Spleen (tissue), 11 donors: ENCODE data around the gene C11orf91. TPM values are rescaled to one million over a fixed set of nuclear protein-coding genes. Genes with fewer than 3 reads are reported as not detected.

Source experiments
- DNase-seq: peaks from one replicate; pipeline ENCODE4 v3.0.0-alpha.2; 2020
- H3K27ac ChIP-seq, 8 donors: fragments of 200-600 bp; sonication (generic) in 7 of 8; 1 replicate in 4 of 8; 2 replicates in 4 of 8; pipeline versions ENCODE4 v1.5.0 to v1.8.0; 2016 to 2021; ENCODE audit warnings: inconsistent platforms in 4 of 8, mild to moderate bottlenecking in 4 of 8, moderate library complexity in 1 of 8
- H3K27me3 ChIP-seq, 7 donors: fragments of 200-600 bp; sonication (generic) in 6 of 7; replicated peaks in 1 of 7; 1 replicate in 4 of 7; 2 replicates in 3 of 7; pipeline versions ENCODE4 v1.5.0 to v1.8.0; 2016 to 2021; ENCODE audit warnings: inconsistent platforms in 3 of 7, mild to moderate bottlenecking in 1 of 7
- H3K36me3 ChIP-seq, 6 donors: fragments of 200-600 bp; sonication (generic) in 5 of 6; 1 replicate in 4 of 6; 2 replicates in 2 of 6; pipeline versions ENCODE4 v1.5.0 to v1.8.0; 2016 to 2021; ENCODE audit warnings: inconsistent platforms in 2 of 6
- H3K4me1 ChIP-seq, 6 donors: fragments of 200-600 bp; sonication (generic) in 5 of 6; 1 replicate in 3 of 6; 2 replicates in 3 of 6; pipeline versions ENCODE4 v1.5.0 to v1.8.0; 2016 to 2021; ENCODE audit warnings: inconsistent platforms in 3 of 6
- H3K4me3 ChIP-seq, 8 donors: fragments of 200-600 bp; sonication (generic) in 7 of 8; 1 replicate in 4 of 8; 2 replicates in 4 of 8; pipeline versions ENCODE4 v1.5.0 to v1.8.0; 2016 to 2021; ENCODE audit warnings: inconsistent platforms in 4 of 8, mild to moderate bottlenecking in 4 of 8, moderate library complexity in 2 of 8
- H3K9me3 ChIP-seq, 8 donors: fragments of 200-600 bp; sonication (generic) in 7 of 8; 1 replicate in 4 of 8; 2 replicates in 4 of 8; pipeline versions ENCODE4 v1.5.0 to v1.8.0; 2016 to 2021; ENCODE audit warnings: inconsistent platforms in 4 of 8
- POLR2A ChIP-seq, 3 donors: fragments of 450-650 bp; IDR thresholded peaks; one replicate each; pipeline ENCODE4 v1.5.1; 2017; ENCODE audit warnings: antibody characterized with exemption in 3 of 3, mild to moderate bottlenecking in 1 of 3
- POLR2AphosphoS5 ChIP-seq, 3 donors: sonication (generic); formaldehyde crosslinking; IDR thresholded peaks; one replicate each; pipeline ENCODE4 v1.5.1; 2017; ENCODE audit warnings: antibody characterized with exemption in 3 of 3
- WGBS, 5 donors: extraction: QIAGEN DNeasy Blood & Tissue Kit in 3 of 5; methylation state at CpG; one replicate each; pipeline versions ENCODE4 v1.1.5 to v1.1.7; 2013 to 2018; 5-methylcytosine and 5-hydroxymethylcytosine counted together
- intact Hi-C: fragments of 100-400 bp; cut with DNase I; formaldehyde crosslinking; loops from one replicate; pipeline ENCODE4 v1.15.0; 2023; ENCODE audit warnings: low total_unique reads
- polyA plus RNA-seq, 3 donors: library from polyadenylated mRNA; stranded (reverse); fragments of 200-250 nt; gene quantifications; one replicate each; pipeline ENCODE4 v1.2.1, GENCODE V29; 2013
- total RNA-seq, 7 donors: library from RNA; depleted of rRNA in 3 of 7; stranded (reverse); fragments of >200 nt in 3 of 7; fragmentation: NEBNext Ultra II Directional in 4 of 7; extraction: Animal tissue kit (Norgen Biotek cat#: 25700) in 4 of 7; gene quantifications; one replicate each; pipeline versions ENCODE4 v1.1.0 to v1.2.1, GENCODE V29; 2016 to 2021
- TF ChIP-seq, protein P1 (sequence below), 11 experiments: fragments of 200-600 bp in 7 of 11; fragments of 450-650 bp in 4 of 11; sonication (generic) in 4 of 11; IDR thresholded peaks in 8 of 11; conservative IDR thresholded peaks in 3 of 11; 1 replicate in 7 of 11; 2 replicates in 4 of 11; pipeline versions ENCODE4 v1.4.0 to v1.8.0; 2016 to 2021; ENCODE audit warnings: antibody characterized with exemption in 11 of 11, inconsistent platforms in 4 of 11, mild to moderate bottlenecking in 1 of 11
- donor health status: healthy with polysubstance abuse.
- donor health status: DM: no; HTN: no; CAD: no; lungs with moderate emphysema.
- donor health status: DM: no; HTN: no; CAD: no.
- donor health status: Bipolar disorder and iron deficiency.
- donor health status: healthy.
- donor health status: DM: no; HTN: no; CAD: no.
- donor health status: DM: yes; HTN: yes; CAD: no.

Gene C11orf91
- total and polyA plus RNA-seq, 10 donors = 0.85 TPM; not detected in 9

DNA sequence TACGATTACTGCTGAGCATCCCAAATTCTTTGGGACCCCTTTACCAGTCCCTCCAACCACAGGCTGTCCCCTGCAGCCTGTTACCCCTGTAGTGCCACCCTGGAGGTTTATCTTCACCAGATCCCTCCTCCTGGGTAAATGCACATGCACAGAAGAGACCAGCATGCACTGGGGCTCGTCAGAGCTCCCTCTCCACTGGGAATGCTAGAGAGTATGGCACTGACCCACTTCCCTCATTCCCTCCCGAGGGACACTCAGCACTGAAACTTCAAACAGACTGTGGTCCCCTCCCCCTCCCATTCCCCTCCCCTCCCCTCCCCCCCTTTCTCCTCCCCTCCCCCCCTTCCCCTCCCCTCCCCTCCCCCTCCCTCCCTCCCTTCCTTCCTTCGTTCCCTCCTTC, 49.1 kb downstream of the C11orf91 start:
- no peaks in the 10 kb centered on the region for H3K36me3 ChIP-seq
- WGBS, 5 donors = 51 to 65% (median 58%) methylated on average over 3 to 4 of the region's 4 CpGs
- intact Hi-C loops = no loop called here

DNA sequence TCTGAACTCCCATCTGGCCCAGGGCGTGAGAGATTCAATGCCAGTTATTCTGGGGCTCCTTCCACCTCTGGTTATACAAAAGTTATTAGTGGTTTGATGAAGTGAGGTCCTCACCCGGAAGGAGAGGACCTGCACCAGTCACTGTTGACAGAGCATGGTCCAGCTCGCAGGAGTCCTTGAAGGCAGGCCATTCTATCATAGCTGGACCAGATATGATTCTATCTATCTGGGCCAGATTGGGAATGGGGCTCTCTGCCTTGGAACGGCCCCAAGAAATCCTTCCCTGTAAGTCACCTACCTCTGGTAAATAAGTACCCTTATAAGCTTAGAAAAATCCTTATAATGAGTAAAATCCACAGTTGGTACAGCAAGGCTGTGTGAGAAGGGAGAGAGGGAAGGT, 50.7 kb downstream of the C11orf91 start:
- Histone ChIP-seq H3K4me3 (no peak overlapping the region), H3K36me3 (no peaks in the 10 kb centered on the region), H3K4me1 (no peaks in the 10 kb centered on the region), H3K27me3 (peaks cover 0 to 9% (median 0%) of the 10 kb centered on the region in 7 donors), H3K27ac (no peak overlapping the region), H3K9me3 (no peaks in the 10 kb centered on the region)
- no peak for TF ChIP-seq POLR2AphosphoS5 (IDR thresholded peaks at IDR 0.05)
- TF ChIP-seq, protein P1, sequence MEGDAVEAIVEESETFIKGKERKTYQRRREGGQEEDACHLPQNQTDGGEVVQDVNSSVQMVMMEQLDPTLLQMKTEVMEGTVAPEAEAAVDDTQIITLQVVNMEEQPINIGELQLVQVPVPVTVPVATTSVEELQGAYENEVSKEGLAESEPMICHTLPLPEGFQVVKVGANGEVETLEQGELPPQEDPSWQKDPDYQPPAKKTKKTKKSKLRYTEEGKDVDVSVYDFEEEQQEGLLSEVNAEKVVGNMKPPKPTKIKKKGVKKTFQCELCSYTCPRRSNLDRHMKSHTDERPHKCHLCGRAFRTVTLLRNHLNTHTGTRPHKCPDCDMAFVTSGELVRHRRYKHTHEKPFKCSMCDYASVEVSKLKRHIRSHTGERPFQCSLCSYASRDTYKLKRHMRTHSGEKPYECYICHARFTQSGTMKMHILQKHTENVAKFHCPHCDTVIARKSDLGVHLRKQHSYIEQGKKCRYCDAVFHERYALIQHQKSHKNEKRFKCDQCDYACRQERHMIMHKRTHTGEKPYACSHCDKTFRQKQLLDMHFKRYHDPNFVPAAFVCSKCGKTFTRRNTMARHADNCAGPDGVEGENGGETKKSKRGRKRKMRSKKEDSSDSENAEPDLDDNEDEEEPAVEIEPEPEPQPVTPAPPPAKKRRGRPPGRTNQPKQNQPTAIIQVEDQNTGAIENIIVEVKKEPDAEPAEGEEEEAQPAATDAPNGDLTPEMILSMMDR (IDR thresholded peaks at IDR 0.05 in 8 of 11, conservative IDR thresholded peaks at IDR 0.05 in 3 of 11) = no peak
- 82 to 89% (median 85%) methylated on average over 4 of the region's 4 CpGs for WGBS, 5 donors
- no peak for DNase-seq
- intact Hi-C loops = no loop called here

More for the DNA sequence above, 49.1 kb downstream of the C11orf91 start:
- H3K4me3 ChIP-seq = no peak overlapping the region
- DNase-seq = no peak
- peaks cover 0 to 9% (median 0%) of the 10 kb centered on the region in 7 donors for H3K27me3 ChIP-seq
- no peak overlapping the region for H3K27ac ChIP-seq
- H3K9me3 ChIP-seq = no peaks in the 10 kb centered on the region
- TF ChIP-seq POLR2A (IDR thresholded peaks at IDR 0.05) = no peak
- TF ChIP-seq, protein P1 (IDR thresholded peaks at IDR 0.05 in 8 of 11, conservative IDR thresholded peaks at IDR 0.05 in 3 of 11) = no peak
- no peak for TF ChIP-seq POLR2AphosphoS5 (IDR thresholded peaks at IDR 0.05)
- no peaks in the 10 kb centered on the region for H3K4me1 ChIP-seq

Other genes with a start within 250 kb of the C11orf91 start
- gene CD59, start 35.6 kb upstream of the C11orf91 start, total RNA-seq = 100 to 1,000 TPM; 163 to 281 (median 213) TPM
- gene CD59, start 35.6 kb upstream of the C11orf91 start, polyA plus RNA-seq = 10 to 100 TPM; 21.6 to 62.1 (median 57.9) TPM
- 10 to 100 TPM; 26.5 to 58.3 (median 32.8) TPM for gene FBXO3, start 73.7 kb upstream of the C11orf91 start, total RNA-seq
- 10 to 100 TPM; 15.6 to 18.2 (median 15.9) TPM for gene FBXO3, start 73.7 kb upstream of the C11orf91 start, polyA plus RNA-seq
- 10 to 100 TPM; 46.6 to 79.4 (median 63.5) TPM for gene LMO2, start 191.2 kb upstream of the C11orf91 start, total RNA-seq
- gene LMO2, start 191.2 kb upstream of the C11orf91 start, polyA plus RNA-seq = 10 to 100 TPM; 36.0 to 66.6 (median 48.9) TPM